ENCODE data around the gene LRR1. TPM values are rescaled to one million over a fixed set of nuclear protein-coding genes. Genes with fewer than 3 reads are reported as not detected.

Gene LRR1
- total and polyA plus RNA-seq, 2 of the 4 experiments (the other 2 are of a cell fraction), result 11.6 to 20.8 TPM

DNA sequence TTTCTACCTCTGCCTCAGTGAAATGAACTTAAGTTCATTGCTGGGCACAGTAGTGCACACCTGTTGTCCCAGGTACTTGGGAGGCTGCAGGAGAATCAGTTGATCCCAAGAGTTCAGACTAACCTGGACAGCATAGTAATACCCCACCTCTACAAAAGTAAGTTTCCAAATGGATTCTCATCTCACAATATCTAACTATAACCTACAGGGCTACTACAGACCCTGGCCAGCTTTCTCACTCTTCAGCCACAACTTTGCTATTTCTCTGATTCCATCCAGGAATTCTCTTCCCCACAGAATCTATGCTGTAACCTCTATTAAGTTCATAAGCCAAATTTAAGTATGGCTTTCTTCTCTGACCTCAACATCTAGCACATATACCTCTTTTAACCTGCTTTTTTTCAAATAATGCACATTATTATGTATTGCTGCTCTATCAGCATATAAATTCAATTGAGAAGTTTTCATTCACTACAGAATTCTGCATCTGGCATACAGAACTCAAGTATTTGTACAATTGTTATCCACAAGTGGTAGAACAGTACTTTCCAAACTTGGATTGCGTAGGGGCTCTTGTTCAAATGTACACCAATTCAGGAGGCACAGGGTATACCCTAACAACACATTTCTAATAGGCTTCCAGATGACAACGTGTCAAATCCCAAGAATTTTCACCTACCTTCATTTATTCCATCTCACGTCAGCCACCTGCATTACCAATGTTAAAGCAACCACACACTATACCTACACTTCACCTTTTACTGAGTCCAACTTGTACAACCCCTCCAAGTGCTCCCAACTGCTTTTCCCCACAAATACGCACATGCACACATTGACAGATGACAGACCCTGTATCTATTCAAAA lies 16.4 kb upstream of the LRR1 start:
- in situ Hi-C loops (cut with MboI; ENCODE audit: low sequenced_read_pairs), result no loop called here
- CTCF ChIA-PET, result no interaction called here

More for the DNA sequence above, 16.4 kb upstream of the LRR1 start:
- no peak overlapping the region for H3K4ac ChIP-seq (ENCODE audit: low read depth, low read length)
- H3K27me3 ChIP-seq (ENCODE audit: control insufficient read depth, insufficient read depth, low read length), result no peaks in the 10 kb centered on the region
- peaks cover 17% of the 10 kb centered on the region for H3K9me1 ChIP-seq (ENCODE audit: insufficient read depth, low read length)
- no peak overlapping the region for H3K18ac ChIP-seq (ENCODE audit: low read depth, low read length)
- intact Hi-C loops (cut with micrococcal nuclease) (no loop called here), dilution Hi-C loops (cut with HindIII; ENCODE audit: low sequenced_read_pairs, unreplicated experiment) (no loop called here)
- H2AK5ac ChIP-seq (ENCODE audit: low read depth, low read length), result no peak overlapping the region
- no peak overlapping the region for H4K8ac ChIP-seq (ENCODE audit: low read depth in 2 of 2, low read length in 2 of 2)
- peaks cover 25 to 69% of the 10 kb centered on the region in 2 experiments for H3K79me1 ChIP-seq (ENCODE audit: low read depth in 1 of 2, low read length in 2 of 2)
- H4K91ac ChIP-seq (ENCODE audit: insufficient read depth, low read depth, low read length), result no peak overlapping the region
- BruUV-seq (replicated peaks), result no TSS peak
- POLR2A ChIA-PET (ENCODE audit: unreplicated experiment), result interaction anchor here (0.6 kb wide), 1 partner anchor 1755 kb away, joined by 3 read pairs; no protein-coding TSS in a partner anchor
- H4K20me1 ChIP-seq (ENCODE audit: insufficient read depth, low read length), result peaks cover 64% of the 10 kb centered on the region
- no peak overlapping the region for H2AK9ac ChIP-seq (replicated peaks; ENCODE audit: low read depth, low read length, poor library complexity)
- no peak overlapping the region for H2BK15ac ChIP-seq (ENCODE audit: low read depth, low read length)
- no peaks in the 10 kb centered on the region for H3K9me3 ChIP-seq (ENCODE audit: control insufficient read depth, insufficient read depth, low read length)
- WGBS, 2 experiments (ENCODE audit: extremely low coverage in 2 of 2, insufficient read length in 1 of 2), result 80% methylated on average over 1 of the region's 4 CpGs; no CpG with 5 or more reads in 1 of the 2 experiments
- H2BK120ac ChIP-seq (ENCODE audit: low read depth, low read length), result no peak overlapping the region
- H3K23ac ChIP-seq (ENCODE audit: low read depth, low read length), result no peak overlapping the region
- ATAC-seq (ENCODE audit: low read depth) (no peak), DNase-seq (no peak)
- H3K4me1 ChIP-seq (ENCODE audit: control insufficient read depth, insufficient read depth, low read length), result peaks cover 6% of the 10 kb centered on the region
- H3K36me3 ChIP-seq (ENCODE audit: control insufficient read depth, insufficient read depth, low read length), result peaks cover 19% of the 10 kb centered on the region
- no peak overlapping the region for H3K14ac ChIP-seq (replicated peaks; ENCODE audit: low read depth, low read length)
- no peak for TF ChIP-seq RCOR1 (IDR thresholded peaks at IDR 0.05; ENCODE audit: insufficient replicate concordance, low read length)
- TF ChIP-seq NFE2L2 (IDR thresholded peaks at IDR 0.05; ENCODE audit: low read depth, low read length), result no peak
- TF ChIP-seq RAD21 (IDR thresholded peaks at IDR 0.05; ENCODE audit: low read length), result no peak
- no peak for TF ChIP-seq RFX5 (IDR thresholded peaks at IDR 0.05; ENCODE audit: low read depth, low read length)
- TF ChIP-seq MXI1 (IDR thresholded peaks at IDR 0.05; ENCODE audit: borderline replicate concordance, low read depth, low read length), result no peak
- TF ChIP-seq, protein P1, sequence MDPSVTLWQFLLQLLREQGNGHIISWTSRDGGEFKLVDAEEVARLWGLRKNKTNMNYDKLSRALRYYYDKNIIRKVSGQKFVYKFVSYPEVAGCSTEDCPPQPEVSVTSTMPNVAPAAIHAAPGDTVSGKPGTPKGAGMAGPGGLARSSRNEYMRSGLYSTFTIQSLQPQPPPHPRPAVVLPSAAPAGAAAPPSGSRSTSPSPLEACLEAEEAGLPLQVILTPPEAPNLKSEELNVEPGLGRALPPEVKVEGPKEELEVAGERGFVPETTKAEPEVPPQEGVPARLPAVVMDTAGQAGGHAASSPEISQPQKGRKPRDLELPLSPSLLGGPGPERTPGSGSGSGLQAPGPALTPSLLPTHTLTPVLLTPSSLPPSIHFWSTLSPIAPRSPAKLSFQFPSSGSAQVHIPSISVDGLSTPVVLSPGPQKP (IDR thresholded peaks at IDR 0.05; ENCODE audit: borderline replicate concordance, low read depth, low read length), result no peak
- no peak for TF ChIP-seq MAFK (IDR thresholded peaks at IDR 0.05; ENCODE audit: low read depth, low read length)
- no peak overlapping the region for H4K5ac ChIP-seq (ENCODE audit: low read depth, low read length)
- no peak overlapping the region for H2BK20ac ChIP-seq (ENCODE audit: low read depth, low read length)
- no peak overlapping the region for H3K56ac ChIP-seq (ENCODE audit: extremely low read depth, insufficient read depth, low read length)
- no peak overlapping the region for H3K4me2 ChIP-seq (ENCODE audit: low read depth, low read length)
- no peak overlapping the region for H2AFZ ChIP-seq (replicated peaks; ENCODE audit: low read length, poor library complexity)
- no peak overlapping the region for H3K9ac ChIP-seq (ENCODE audit: low read depth, low read length)
- no peak overlapping the region for H3K27ac ChIP-seq (ENCODE audit: insufficient read depth, low read length)
- H2BK5ac ChIP-seq (ENCODE audit: low read depth, low read length, poor library complexity, severe bottlenecking), result no peak overlapping the region
- no peak overlapping the region for H3K4me3 ChIP-seq (ENCODE audit: insufficient read depth, low read depth, low read length)
